ENCODE results near the gene SPTLC1. TPM values are rescaled to one million over a fixed set of nuclear protein-coding genes. Genes with fewer than 3 reads are reported as not detected.
A peak's percentile ranks its signal among the peaks of the same experiment; 100 is the strongest.

The SPTLC1 gene
- polyA plus RNA-seq, 2 of the 4 experiments (the other 2 are of a cell fraction), result 63.7 to 122 TPM

DNA sequence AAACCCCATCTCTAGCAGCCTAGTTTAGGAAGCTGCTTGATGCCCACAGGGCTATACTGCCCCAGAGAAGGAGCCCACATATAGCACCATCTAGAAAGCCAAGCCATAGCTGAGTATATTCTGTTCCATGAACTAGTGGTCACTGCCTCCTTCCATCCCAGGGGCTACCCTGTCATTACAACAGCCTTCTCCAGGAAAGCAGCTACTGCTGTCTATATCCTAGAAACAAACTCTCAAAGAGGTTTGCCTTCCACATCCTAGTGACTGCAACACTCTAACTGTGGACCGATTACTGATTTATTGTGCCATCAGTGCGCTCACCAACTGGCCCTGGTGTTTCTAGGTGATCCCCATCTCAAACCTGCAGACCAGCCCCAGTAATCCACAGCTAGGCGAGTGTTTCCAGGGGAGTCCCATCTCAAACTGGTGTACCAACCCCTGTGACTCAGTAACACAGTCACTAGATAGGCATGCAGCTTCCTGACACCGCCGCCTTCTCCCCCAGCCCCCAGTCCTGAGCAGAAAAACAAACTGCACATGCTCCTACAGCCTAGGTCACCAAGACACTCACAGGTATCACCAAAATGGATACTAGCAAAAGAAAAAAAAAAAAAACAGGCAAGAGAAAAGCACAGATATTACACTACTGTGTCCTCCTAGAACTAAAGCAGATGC lies 14.8 kb downstream of the SPTLC1 start:
- Histone ChIP-seq H3K27ac (peak overlapping the region in 1 of 2 experiments; percentile 67; a peak in 3 of 6 replicates), H3K9me3 (no peaks in the 10 kb centered on the region), H3K4me3 (no peak overlapping the region), H3K4me1 (peaks cover 13% of the 10 kb centered on the region), H3K4me2 (peak overlapping the region; percentile 36)
- TF ChIP-seq BHLHE40 (IDR thresholded peaks at IDR 0.05; ENCODE audit: low read depth, low read length) (no peak), EP300 (IDR thresholded peaks at IDR 0.05) (no peak), FOSL2 (IDR thresholded peaks at IDR 0.05) (0 out of 2 replicates have a peak, but pooled peaks have one; percentile 20), FOSL2 (CRISPR knock-in tag; IDR thresholded peaks at IDR 0.05) (peak; percentile 57), POLR2A (IDR thresholded peaks at IDR 0.05; ENCODE audit: low read length) (no peak), RNF2 (IDR thresholded peaks at IDR 0.05; ENCODE audit: borderline replicate concordance, low read depth) (no peak), HOXB13 (CRISPR knock-in tag; IDR thresholded peaks at IDR 0.05; ENCODE audit: low read depth) (no peak), JUNB (IDR thresholded peaks at IDR 0.05) (no peak), RFX5 (IDR thresholded peaks at IDR 0.05) (no peak), ZFP36 (IDR thresholded peaks at IDR 0.05; ENCODE audit: borderline replicate concordance, partially characterized antibody) (no peak), FOSB (CRISPR knock-in tag; IDR thresholded peaks at IDR 0.05) (no peak), ZNF302 (CRISPR knock-in tag; IDR thresholded peaks at IDR 0.05) (no peak), FOXS1 (CRISPR knock-in tag; IDR thresholded peaks at IDR 0.05) (no peak), EHF (CRISPR knock-in tag; IDR thresholded peaks at IDR 0.05) (no peak)
- TF ChIP-seq, protein P1, sequence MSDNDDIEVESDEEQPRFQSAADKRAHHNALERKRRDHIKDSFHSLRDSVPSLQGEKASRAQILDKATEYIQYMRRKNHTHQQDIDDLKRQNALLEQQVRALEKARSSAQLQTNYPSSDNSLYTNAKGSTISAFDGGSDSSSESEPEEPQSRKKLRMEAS (IDR thresholded peaks at IDR 0.05), result peak; percentile 25; the same call in 1 of the 2 replicates
- TF ChIP-seq, protein P2, sequence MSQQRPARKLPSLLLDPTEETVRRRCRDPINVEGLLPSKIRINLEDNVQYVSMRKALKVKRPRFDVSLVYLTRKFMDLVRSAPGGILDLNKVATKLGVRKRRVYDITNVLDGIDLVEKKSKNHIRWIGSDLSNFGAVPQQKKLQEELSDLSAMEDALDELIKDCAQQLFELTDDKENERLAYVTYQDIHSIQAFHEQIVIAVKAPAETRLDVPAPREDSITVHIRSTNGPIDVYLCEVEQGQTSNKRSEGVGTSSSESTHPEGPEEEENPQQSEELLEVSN (IDR thresholded peaks at IDR 0.05; ENCODE audit: borderline replicate concordance, low read depth), result no peak
- TF ChIP-seq, protein P3, sequence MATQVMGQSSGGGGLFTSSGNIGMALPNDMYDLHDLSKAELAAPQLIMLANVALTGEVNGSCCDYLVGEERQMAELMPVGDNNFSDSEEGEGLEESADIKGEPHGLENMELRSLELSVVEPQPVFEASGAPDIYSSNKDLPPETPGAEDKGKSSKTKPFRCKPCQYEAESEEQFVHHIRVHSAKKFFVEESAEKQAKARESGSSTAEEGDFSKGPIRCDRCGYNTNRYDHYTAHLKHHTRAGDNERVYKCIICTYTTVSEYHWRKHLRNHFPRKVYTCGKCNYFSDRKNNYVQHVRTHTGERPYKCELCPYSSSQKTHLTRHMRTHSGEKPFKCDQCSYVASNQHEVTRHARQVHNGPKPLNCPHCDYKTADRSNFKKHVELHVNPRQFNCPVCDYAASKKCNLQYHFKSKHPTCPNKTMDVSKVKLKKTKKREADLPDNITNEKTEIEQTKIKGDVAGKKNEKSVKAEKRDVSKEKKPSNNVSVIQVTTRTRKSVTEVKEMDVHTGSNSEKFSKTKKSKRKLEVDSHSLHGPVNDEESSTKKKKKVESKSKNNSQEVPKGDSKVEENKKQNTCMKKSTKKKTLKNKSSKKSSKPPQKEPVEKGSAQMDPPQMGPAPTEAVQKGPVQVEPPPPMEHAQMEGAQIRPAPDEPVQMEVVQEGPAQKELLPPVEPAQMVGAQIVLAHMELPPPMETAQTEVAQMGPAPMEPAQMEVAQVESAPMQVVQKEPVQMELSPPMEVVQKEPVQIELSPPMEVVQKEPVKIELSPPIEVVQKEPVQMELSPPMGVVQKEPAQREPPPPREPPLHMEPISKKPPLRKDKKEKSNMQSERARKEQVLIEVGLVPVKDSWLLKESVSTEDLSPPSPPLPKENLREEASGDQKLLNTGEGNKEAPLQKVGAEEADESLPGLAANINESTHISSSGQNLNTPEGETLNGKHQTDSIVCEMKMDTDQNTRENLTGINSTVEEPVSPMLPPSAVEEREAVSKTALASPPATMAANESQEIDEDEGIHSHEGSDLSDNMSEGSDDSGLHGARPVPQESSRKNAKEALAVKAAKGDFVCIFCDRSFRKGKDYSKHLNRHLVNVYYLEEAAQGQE (IDR thresholded peaks at IDR 0.05), result no peak
- FAIRE-seq (no peak), ATAC-seq (peak; percentile 95 to 96), DNase-seq (ENCODE audit: low read depth in 1 of 2, low spot score in 1 of 2) (peak; percentile 48 to 61)
- ChIA-PET CTCF (no interaction called here), POLR2A (interaction anchor here (0.7 kb wide), 1 partner anchor 15 kb away, joined by 4 read pairs; the partner anchor contains the start of gene SPTLC1)
- WGBS (ENCODE audit: missing lambda C conversion rate), result 34% methylated on average over 5 of the region's 5 CpGs

DNA sequence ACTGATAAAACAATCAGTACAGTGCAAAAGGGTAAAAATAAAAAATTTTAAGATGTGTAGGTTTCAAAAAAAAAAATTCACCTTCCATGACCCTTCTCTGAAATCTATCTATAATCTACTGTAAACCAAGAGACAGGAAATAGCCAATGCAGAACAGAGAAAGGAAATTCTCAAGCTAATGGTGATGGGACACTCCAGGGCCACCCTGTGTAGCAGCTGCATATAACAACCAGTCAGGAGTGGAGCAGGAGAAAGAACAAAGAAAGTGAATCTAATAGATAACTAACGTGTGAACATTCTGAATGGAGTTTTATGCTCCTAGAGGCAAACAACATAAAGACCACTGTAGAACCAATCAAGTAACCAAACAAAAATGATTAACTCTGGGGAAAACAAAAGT lies 16.6 kb downstream of the SPTLC1 start:
- no peak for FAIRE-seq
- ChIA-PET POLR2A (no interaction called here), CTCF (no interaction called here)
- H3K27ac ChIP-seq, result no peak overlapping the region
- DNase-seq (ENCODE audit: low read depth in 1 of 2, low spot score in 1 of 2), result no peak
- no peaks in the 10 kb centered on the region for H3K9me3 ChIP-seq
- no peak overlapping the region for H3K4me2 ChIP-seq
- ATAC-seq, result no peak
- H3K4me1 ChIP-seq, result peaks cover 13% of the 10 kb centered on the region
- H3K4me3 ChIP-seq, result no peak overlapping the region
- WGBS (ENCODE audit: missing lambda C conversion rate), result 88% methylated on average over 1 of the region's 1 CpG
- TF ChIP-seq ESRRA (IDR thresholded peaks at IDR 0.05; ENCODE audit: borderline replicate concordance, low read length) (no peak), CBX2 (IDR thresholded peaks at IDR 0.05; ENCODE audit: borderline replicate concordance, low read depth) (no peak)

DNA sequence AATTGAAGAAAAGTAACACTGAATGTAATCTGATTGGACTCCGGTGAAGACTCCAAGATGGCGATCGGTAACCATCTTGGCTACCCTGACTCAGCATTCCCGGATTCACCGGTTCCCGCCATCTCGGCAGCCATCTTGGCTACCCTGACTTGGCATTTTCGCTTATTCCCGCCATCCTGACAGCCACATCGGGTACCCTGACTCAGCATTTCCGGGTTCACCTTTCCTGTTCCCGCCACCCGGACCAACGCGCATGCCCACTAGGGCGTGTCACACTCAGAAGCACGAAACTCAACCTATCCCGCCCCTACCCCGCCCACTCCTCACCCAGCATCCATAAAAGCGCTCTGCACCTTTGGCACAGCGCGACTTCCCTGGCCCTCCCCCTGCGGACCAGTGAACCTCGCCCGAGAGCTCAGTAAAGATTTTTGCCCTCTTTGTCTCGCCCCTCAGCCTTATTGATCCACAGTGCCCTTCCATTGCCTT lies 17.2 kb downstream of the SPTLC1 start:
- ChIA-PET POLR2A (no interaction called here), CTCF (no interaction called here)
- DNase-seq (ENCODE audit: low read depth in 1 of 2, low spot score in 1 of 2) (no peak), ATAC-seq (no peak), FAIRE-seq (no peak)
- no peak overlapping the region for H3K4me2 ChIP-seq
- peak overlapping the region in 1 of 2 experiments; percentile 41; a peak in 1 of 6 replicates for H3K27ac ChIP-seq
- H3K4me1 ChIP-seq, result peaks cover 13% of the 10 kb centered on the region
- TF ChIP-seq JUN (IDR thresholded peaks at IDR 0.05) (no peak), MAFK (IDR thresholded peaks at IDR 0.05; ENCODE audit: partially characterized antibody) (peak; percentile 86)
- 96% methylated on average over 26 of the region's 26 CpGs for WGBS (ENCODE audit: missing lambda C conversion rate)
- H3K4me3 ChIP-seq, result no peak overlapping the region
- no peaks in the 10 kb centered on the region for H3K9me3 ChIP-seq
